ENCODE data around the gene F12.

Gene F12

GRCh38 chr5:177363565-177363964 lies 45.8 kb downstream of the F12 start:
- TF ChIP-seq ISL1 (CRISPR knock-in tag; IDR thresholded peaks at IDR 0.05) (no peak), GLIS3 (CRISPR knock-in tag; IDR thresholded peaks at IDR 0.05) (no peak), PATZ1 (CRISPR knock-in tag; IDR thresholded peaks at IDR 0.05; ENCODE audit: borderline replicate concordance) (no peak), ZFP3 (CRISPR knock-in tag; IDR thresholded peaks at IDR 0.05) (no peak), ZC3H10 (CRISPR knock-in tag; IDR thresholded peaks at IDR 0.05) (no peak), TSHZ2 (CRISPR knock-in tag; IDR thresholded peaks at IDR 0.05) (no peak), ESRRG (CRISPR knock-in tag; IDR thresholded peaks at IDR 0.05) (no peak), POU6F1 (CRISPR knock-in tag; IDR thresholded peaks at IDR 0.05; ENCODE audit: borderline replicate concordance, low read depth) (no peak), ZNF70 (CRISPR knock-in tag; IDR thresholded peaks at IDR 0.05) (no peak), PPARA (CRISPR knock-in tag; IDR thresholded peaks at IDR 0.05; ENCODE audit: borderline replicate concordance) (no peak), ZNF565 (CRISPR knock-in tag; conservative IDR thresholded peaks at IDR 0.05; ENCODE audit: low read depth) (no peak), SNAI2 (CRISPR knock-in tag; IDR thresholded peaks at IDR 0.05) (no peak), CREB5 (CRISPR knock-in tag; IDR thresholded peaks at IDR 0.05; ENCODE audit: low read depth) (no peak), BACH2 (CRISPR knock-in tag; IDR thresholded peaks at IDR 0.05; ENCODE audit: borderline replicate concordance) (no peak), ZFP30 (CRISPR knock-in tag; IDR thresholded peaks at IDR 0.05) (no peak), CSDC2 (CRISPR knock-in tag; IDR thresholded peaks at IDR 0.05) (no peak), TOX (CRISPR knock-in tag; IDR thresholded peaks at IDR 0.05; ENCODE audit: borderline replicate concordance) (no peak)
- ATAC-seq, result no peak

GRCh38 chr5:177362610-177363507 lies 46.5 kb downstream of the F12 start:
- ATAC-seq, result peak; percentile 46
- TF ChIP-seq OSR1 (CRISPR knock-in tag; IDR thresholded peaks at IDR 0.05), result no peak
- TF ChIP-seq TOX (CRISPR knock-in tag; IDR thresholded peaks at IDR 0.05; ENCODE audit: borderline replicate concordance), result no peak
- no peak for TF ChIP-seq PPARA (CRISPR knock-in tag; IDR thresholded peaks at IDR 0.05; ENCODE audit: borderline replicate concordance)
- TF ChIP-seq ZFP3 (CRISPR knock-in tag; IDR thresholded peaks at IDR 0.05), result no peak
- TF ChIP-seq RARB (CRISPR knock-in tag; IDR thresholded peaks at IDR 0.05), result no peak
- no peak for TF ChIP-seq TSHZ2 (CRISPR knock-in tag; IDR thresholded peaks at IDR 0.05)
- no peak for TF ChIP-seq SNAI2 (CRISPR knock-in tag; IDR thresholded peaks at IDR 0.05)
- TF ChIP-seq ESRRG (CRISPR knock-in tag; IDR thresholded peaks at IDR 0.05), result no peak
- no peak for TF ChIP-seq ZNF70 (CRISPR knock-in tag; IDR thresholded peaks at IDR 0.05)
- TF ChIP-seq BACH2 (CRISPR knock-in tag; IDR thresholded peaks at IDR 0.05; ENCODE audit: borderline replicate concordance), result no peak
- no peak for TF ChIP-seq PATZ1 (CRISPR knock-in tag; IDR thresholded peaks at IDR 0.05; ENCODE audit: borderline replicate concordance)
- TF ChIP-seq CREB5 (CRISPR knock-in tag; IDR thresholded peaks at IDR 0.05; ENCODE audit: low read depth), result no peak
- TF ChIP-seq ZNF565 (CRISPR knock-in tag; conservative IDR thresholded peaks at IDR 0.05; ENCODE audit: low read depth), result no peak
- no peak for TF ChIP-seq TCF4 (CRISPR knock-in tag; IDR thresholded peaks at IDR 0.05; ENCODE audit: borderline replicate concordance)
- TF ChIP-seq CSRNP3 (CRISPR knock-in tag; IDR thresholded peaks at IDR 0.05), result no peak

Data from SK-N-SH treated with all-trans-retinoic acid at 6 μM for 48 hours (cell line).